ENCODE results near the gene HGFAC. TPM values are rescaled to one million over a fixed set of nuclear protein-coding genes. Genes with fewer than 3 reads are reported as not detected.

Gene HGFAC
- total and polyA plus RNA-seq, 5 donors, result 0.14 to 0.62 (median 0.31) TPM; not detected in 1

DNA sequence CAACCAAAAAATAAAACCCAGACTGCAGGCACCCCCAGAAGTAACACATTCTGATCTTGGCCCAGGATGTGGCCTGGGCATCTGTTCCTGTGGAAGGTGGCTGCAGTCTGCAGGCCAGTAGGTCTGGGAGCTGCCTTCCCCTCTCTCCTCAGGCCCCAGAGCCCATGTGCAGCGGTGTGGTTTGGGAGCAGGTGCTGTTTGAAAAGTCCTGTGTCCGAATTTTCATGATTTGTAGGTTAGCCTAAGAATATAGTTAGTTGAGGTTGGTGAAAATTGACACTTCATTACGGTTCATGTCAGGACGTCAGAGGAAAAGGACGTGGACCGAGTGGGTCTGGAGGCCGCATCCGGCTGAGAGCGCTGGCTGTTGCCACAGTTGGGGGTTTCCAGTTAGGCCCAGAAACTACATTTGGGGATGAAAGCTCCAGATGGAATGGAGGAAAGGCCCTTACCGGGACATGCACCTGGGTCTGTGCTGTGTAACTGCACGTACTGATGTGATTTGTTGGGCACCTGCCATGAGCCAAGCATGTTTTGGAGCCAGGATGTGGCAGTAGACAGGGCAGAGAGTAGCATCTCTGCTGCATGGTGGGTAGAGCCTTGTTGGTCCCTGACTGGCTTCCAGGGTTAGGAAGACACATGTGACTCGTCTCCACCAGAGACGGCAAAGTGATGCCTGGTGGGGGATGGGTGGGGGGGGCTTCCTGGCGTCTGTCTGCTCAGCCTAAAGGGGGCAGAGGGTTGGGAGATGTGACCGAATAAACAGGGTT lies 21.7 kb upstream of the HGFAC start:
- 86% methylated on average over 15 of the region's 15 CpGs for WGBS
- Histone ChIP-seq H3K4me3 (ENCODE audit: low read length) (no peak overlapping the region), H3K9me3 (ENCODE audit: control insufficient read depth, low read length) (no peaks in the 10 kb centered on the region), H3K27me3 (ENCODE audit: control insufficient read depth, insufficient read depth) (no peaks in the 10 kb centered on the region), H3K27ac (ENCODE audit: low read length) (no peak overlapping the region), H3K4me1 (ENCODE audit: control insufficient read depth, insufficient read depth, low read length) (no peaks in the 10 kb centered on the region)
- peak in 1 of 3 donors; percentile 10 for DNase-seq
- intact Hi-C loops (cut with DNase I), result no loop called here
- ATAC-seq, result no peak

GRCh38 chr4:3420606-3420955 lies 21.2 kb upstream of the HGFAC start:
- H3K4me1 ChIP-seq (ENCODE audit: control insufficient read depth, insufficient read depth, low read length), result no peaks in the 10 kb centered on the region
- WGBS, result 86% methylated on average over 12 of the region's 12 CpGs
- ATAC-seq, result no peak
- intact Hi-C loops (cut with DNase I), result no loop called here
- DNase-seq, result peak in 1 of 3 donors; percentile 32
- H3K4me3 ChIP-seq (ENCODE audit: low read length), result no peak overlapping the region
- no peak overlapping the region for H3K27ac ChIP-seq (ENCODE audit: low read length)
- no peaks in the 10 kb centered on the region for H3K9me3 ChIP-seq (ENCODE audit: control insufficient read depth, low read length)
- H3K27me3 ChIP-seq (ENCODE audit: control insufficient read depth, insufficient read depth), result no peaks in the 10 kb centered on the region

GRCh38 chr4:3420956-3421355 lies 20.8 kb upstream of the HGFAC start:
- WGBS, result 91% methylated on average over 10 of the region's 10 CpGs
- intact Hi-C loops (cut with DNase I), result no loop called here

GRCh38 chr4:3421470-3421869 lies 20.3 kb upstream of the HGFAC start:
- ATAC-seq (no peak), DNase-seq (peak in 2 of 3 donors; percentile 23 to 32)
- WGBS, result 82% methylated on average over 12 of the region's 12 CpGs

More at GRCh38 chr4:3420956-3421355, 20.8 kb upstream of the HGFAC start:
- Histone ChIP-seq H3K27me3 (ENCODE audit: control insufficient read depth, insufficient read depth) (no peaks in the 10 kb centered on the region), H3K4me1 (ENCODE audit: control insufficient read depth, insufficient read depth, low read length) (no peaks in the 10 kb centered on the region), H3K27ac (ENCODE audit: low read length) (no peak overlapping the region), H3K4me3 (ENCODE audit: low read length) (no peak overlapping the region), H3K9me3 (ENCODE audit: control insufficient read depth, low read length) (no peaks in the 10 kb centered on the region)
- DNase-seq, result no peak
- ATAC-seq, result no peak

GRCh38 chr4:3422241-3422801 lies 19.4 kb upstream of the HGFAC start:
- 90% methylated on average over 29 of the region's 29 CpGs for WGBS
- DNase-seq, result peak in 2 of 3 donors; percentile 37 to 47

More at GRCh38 chr4:3421470-3421869, 20.3 kb upstream of the HGFAC start:
- Histone ChIP-seq H3K9me3 (ENCODE audit: control insufficient read depth, low read length) (no peaks in the 10 kb centered on the region), H3K4me3 (ENCODE audit: low read length) (no peak overlapping the region), H3K27me3 (ENCODE audit: control insufficient read depth, insufficient read depth) (no peaks in the 10 kb centered on the region), H3K4me1 (ENCODE audit: control insufficient read depth, insufficient read depth, low read length) (no peaks in the 10 kb centered on the region), H3K27ac (ENCODE audit: low read length) (no peak overlapping the region)
- intact Hi-C loops (cut with DNase I), result no loop called here

GRCh38 chr4:3422808-3423297 lies 18.9 kb upstream of the HGFAC start:
- no peaks in the 10 kb centered on the region for H3K4me1 ChIP-seq (ENCODE audit: control insufficient read depth, insufficient read depth, low read length)
- no peaks in the 10 kb centered on the region for H3K9me3 ChIP-seq (ENCODE audit: control insufficient read depth, low read length)
- no peak overlapping the region for H3K4me3 ChIP-seq (ENCODE audit: low read length)
- no peak for ATAC-seq
- 91% methylated on average over 19 of the region's 19 CpGs for WGBS
- H3K27me3 ChIP-seq (ENCODE audit: control insufficient read depth, insufficient read depth), result no peaks in the 10 kb centered on the region
- H3K27ac ChIP-seq (ENCODE audit: low read length), result no peak overlapping the region
- peak in 2 of 3 donors; percentile 38 to 39 for DNase-seq
- intact Hi-C loops (cut with DNase I), result no loop called here

More at GRCh38 chr4:3422241-3422801, 19.4 kb upstream of the HGFAC start:
- Histone ChIP-seq H3K9me3 (ENCODE audit: control insufficient read depth, low read length) (no peaks in the 10 kb centered on the region), H3K27ac (ENCODE audit: low read length) (no peak overlapping the region), H3K4me1 (ENCODE audit: control insufficient read depth, insufficient read depth, low read length) (no peaks in the 10 kb centered on the region), H3K4me3 (ENCODE audit: low read length) (no peak overlapping the region), H3K27me3 (ENCODE audit: control insufficient read depth, insufficient read depth) (no peaks in the 10 kb centered on the region)
- intact Hi-C loops (cut with DNase I), result no loop called here
- ATAC-seq, result no peak

- DNase-seq (peak; percentile 5 to 37 (median 24)), ATAC-seq (no peak)
- Histone ChIP-seq H3K4me3 (ENCODE audit: low read length) (no peak overlapping the region), H3K9me3 (ENCODE audit: control insufficient read depth, low read length) (no peaks in the 10 kb centered on the region), H3K27me3 (ENCODE audit: control insufficient read depth, insufficient read depth) (no peaks in the 10 kb centered on the region), H3K27ac (ENCODE audit: low read length) (no peak overlapping the region), H3K4me1 (ENCODE audit: control insufficient read depth, insufficient read depth, low read length) (no peaks in the 10 kb centered on the region)
- intact Hi-C loops (cut with DNase I), result no loop called here
- 97% methylated on average over 16 of the region's 16 CpGs for WGBS
These were observed 18.4 kb upstream of the HGFAC start for GRCh38 chr4:3423406-3423805.

DNA sequence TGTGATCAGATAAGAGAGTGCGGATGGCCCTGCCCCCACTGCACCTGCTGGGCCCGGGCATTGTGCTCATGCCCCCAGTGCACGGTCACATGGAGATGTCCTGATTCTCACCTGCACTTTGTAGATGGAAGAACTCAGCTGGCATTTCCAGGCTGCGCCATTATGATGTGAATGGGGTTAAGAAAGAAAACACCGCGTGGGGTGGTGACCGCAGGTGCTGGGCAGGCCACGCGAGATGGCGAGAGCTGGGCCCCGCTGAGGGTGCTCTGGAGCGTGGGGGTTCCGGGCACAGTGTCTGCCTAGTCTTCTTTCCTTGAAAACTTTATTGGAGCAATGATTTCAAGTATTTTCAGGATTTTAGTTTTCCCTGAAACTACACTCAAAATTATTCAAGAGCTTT lies 17.8 kb upstream of the HGFAC start:
- no peaks in the 10 kb centered on the region for H3K4me1 ChIP-seq (ENCODE audit: control insufficient read depth, insufficient read depth, low read length)
- DNase-seq (peak in 2 of 3 donors; percentile 23 to 30), ATAC-seq (no peak)
- no peaks in the 10 kb centered on the region for H3K27me3 ChIP-seq (ENCODE audit: control insufficient read depth, insufficient read depth)
- H3K27ac ChIP-seq (ENCODE audit: low read length), result no peak overlapping the region
- WGBS, result 96% methylated on average over 13 of the region's 13 CpGs
- intact Hi-C loops (cut with DNase I), result no loop called here
- H3K9me3 ChIP-seq (ENCODE audit: control insufficient read depth, low read length), result no peaks in the 10 kb centered on the region
- no peak overlapping the region for H3K4me3 ChIP-seq (ENCODE audit: low read length)

DNA sequence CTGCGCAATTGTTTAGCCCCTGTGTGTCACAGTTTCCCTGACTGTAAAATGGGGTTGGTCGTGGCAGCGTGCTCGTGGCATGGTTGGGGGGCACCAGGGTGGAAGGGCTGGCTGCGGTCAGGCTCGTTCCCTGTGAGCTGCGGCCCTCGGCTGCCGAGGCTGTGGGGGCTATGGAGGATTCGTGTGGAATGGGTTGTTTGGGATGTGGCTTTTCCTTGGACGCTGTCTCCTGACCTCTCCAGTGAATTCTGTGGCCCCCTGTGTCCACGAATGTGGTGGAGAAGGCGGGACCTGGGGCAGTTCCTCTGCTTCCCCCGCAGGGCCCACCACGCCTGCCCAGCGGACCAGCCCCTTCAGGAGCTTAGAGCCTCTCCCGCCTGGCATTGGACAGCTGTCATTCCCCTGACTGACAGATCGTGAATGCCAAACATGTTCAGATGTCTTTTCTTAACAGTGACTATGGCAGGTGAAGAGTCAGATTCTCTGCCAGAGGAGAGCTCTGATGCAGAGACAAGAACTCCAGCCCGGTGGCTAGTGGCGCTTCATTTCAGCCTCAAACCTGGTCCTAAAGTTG lies 17.2 kb upstream of the HGFAC start:
- ATAC-seq (no peak), DNase-seq (peak in 2 of 3 donors; percentile 18)
- Histone ChIP-seq H3K4me3 (ENCODE audit: low read length) (no peak overlapping the region), H3K4me1 (ENCODE audit: control insufficient read depth, insufficient read depth, low read length) (no peaks in the 10 kb centered on the region), H3K27ac (ENCODE audit: low read length) (no peak overlapping the region), H3K27me3 (ENCODE audit: control insufficient read depth, insufficient read depth) (no peaks in the 10 kb centered on the region), H3K9me3 (ENCODE audit: control insufficient read depth, low read length) (no peaks in the 10 kb centered on the region)
- intact Hi-C loops (cut with DNase I), result no loop called here
- WGBS, result 96% methylated on average over 20 of the region's 20 CpGs

GRCh38 chr4:3426465-3427133 lies 15.2 kb upstream of the HGFAC start:
- Histone ChIP-seq H3K27me3 (ENCODE audit: control insufficient read depth, insufficient read depth) (no peaks in the 10 kb centered on the region), H3K4me3 (ENCODE audit: low read length) (no peak overlapping the region), H3K4me1 (ENCODE audit: control insufficient read depth, insufficient read depth, low read length) (no peaks in the 10 kb centered on the region), H3K9me3 (ENCODE audit: control insufficient read depth, low read length) (no peaks in the 10 kb centered on the region), H3K27ac (ENCODE audit: low read length) (no peak overlapping the region)
- intact Hi-C loops (cut with DNase I), result no loop called here
- DNase-seq, result no peak
- ATAC-seq, result no peak
- 92% methylated on average over 24 of the region's 24 CpGs for WGBS

DNA sequence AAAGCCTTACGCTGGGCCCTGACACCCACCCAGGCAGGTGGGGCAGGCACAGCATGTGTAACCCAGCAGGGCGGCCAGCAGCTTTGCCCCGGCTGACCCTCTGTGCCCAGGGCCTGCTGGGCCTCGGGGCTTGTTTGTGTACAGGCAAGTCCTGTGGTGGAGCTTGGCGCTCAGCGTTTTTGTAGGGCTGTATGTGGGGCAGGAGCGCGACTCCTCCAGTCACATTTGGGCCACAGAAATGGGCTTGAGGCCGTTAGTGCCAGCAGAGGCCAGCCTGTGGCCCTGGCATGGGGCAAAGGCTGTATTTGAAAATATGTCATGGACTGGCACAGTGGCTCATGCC lies 14.7 kb upstream of the HGFAC start:
- no peaks in the 10 kb centered on the region for H3K9me3 ChIP-seq (ENCODE audit: control insufficient read depth, low read length)
- peak in 1 of 3 donors; percentile 30 for DNase-seq
- H3K4me1 ChIP-seq (ENCODE audit: control insufficient read depth, insufficient read depth, low read length), result no peaks in the 10 kb centered on the region
- no peaks in the 10 kb centered on the region for H3K27me3 ChIP-seq (ENCODE audit: control insufficient read depth, insufficient read depth)
- intact Hi-C loops (cut with DNase I), result no loop called here
- no peak overlapping the region for H3K27ac ChIP-seq (ENCODE audit: low read length)
- no peak overlapping the region for H3K4me3 ChIP-seq (ENCODE audit: low read length)
- WGBS, result 96% methylated on average over 9 of the region's 9 CpGs
- no peak for ATAC-seq
